Panc1 (cell line): ENCODE measurements around the gene IPO11.

Experiments
- POLR2AphosphoS5 ChIP-seq: IDR thresholded peaks from 2 replicates; pipeline ENCODE4 v1.6.1; 2012; ENCODE audit warnings: mild to moderate bottlenecking, low read depth, low read length, moderate library complexity
- TF ChIP-seq, protein P1 (sequence below): fragments of 450-650 bp; IDR thresholded peaks from 2 replicates; pipeline ENCODE4 v1.5.1; 2017; ENCODE audit warnings: mild to moderate bottlenecking

DNA sequence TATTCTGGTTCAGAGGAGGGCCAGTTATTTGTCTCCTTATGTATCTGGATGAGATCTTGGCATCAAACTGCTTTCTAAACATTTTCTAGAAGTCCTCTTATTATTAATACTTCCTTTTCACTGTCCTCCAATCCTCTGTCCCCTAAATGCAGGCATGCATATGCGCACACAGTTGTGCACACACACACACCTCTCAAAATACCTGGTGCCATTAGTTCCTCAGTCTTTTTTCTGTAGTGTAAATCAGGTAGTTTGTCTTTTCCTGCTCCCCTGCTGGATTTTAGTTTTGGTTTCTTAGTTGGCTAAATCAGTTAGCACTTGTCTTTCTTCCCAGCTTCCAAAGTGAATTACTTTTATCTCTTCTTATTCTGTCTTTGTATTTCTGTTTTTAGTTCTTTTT, 110.2 kb downstream of the IPO11 start:
- TF ChIP-seq, protein P1, sequence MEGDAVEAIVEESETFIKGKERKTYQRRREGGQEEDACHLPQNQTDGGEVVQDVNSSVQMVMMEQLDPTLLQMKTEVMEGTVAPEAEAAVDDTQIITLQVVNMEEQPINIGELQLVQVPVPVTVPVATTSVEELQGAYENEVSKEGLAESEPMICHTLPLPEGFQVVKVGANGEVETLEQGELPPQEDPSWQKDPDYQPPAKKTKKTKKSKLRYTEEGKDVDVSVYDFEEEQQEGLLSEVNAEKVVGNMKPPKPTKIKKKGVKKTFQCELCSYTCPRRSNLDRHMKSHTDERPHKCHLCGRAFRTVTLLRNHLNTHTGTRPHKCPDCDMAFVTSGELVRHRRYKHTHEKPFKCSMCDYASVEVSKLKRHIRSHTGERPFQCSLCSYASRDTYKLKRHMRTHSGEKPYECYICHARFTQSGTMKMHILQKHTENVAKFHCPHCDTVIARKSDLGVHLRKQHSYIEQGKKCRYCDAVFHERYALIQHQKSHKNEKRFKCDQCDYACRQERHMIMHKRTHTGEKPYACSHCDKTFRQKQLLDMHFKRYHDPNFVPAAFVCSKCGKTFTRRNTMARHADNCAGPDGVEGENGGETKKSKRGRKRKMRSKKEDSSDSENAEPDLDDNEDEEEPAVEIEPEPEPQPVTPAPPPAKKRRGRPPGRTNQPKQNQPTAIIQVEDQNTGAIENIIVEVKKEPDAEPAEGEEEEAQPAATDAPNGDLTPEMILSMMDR: no peak
- no peak for TF ChIP-seq POLR2AphosphoS5
